Stimulated activated CD4-positive, alpha-beta T cell treated with anti-CD3 and anti-CD28 coated beads, Interleukin-1b, Interleukin-23, amount 100 ng/mL, for 24 hours (primary cell): ENCODE data around the gene MAML3.

Source experiments
- DNase-seq, 4 experiments: peaks; one replicate each; pipeline ENCODE4 v3.0.0-alpha.2; 2020; ENCODE audit warnings: low read depth in 4 of 4, low spot score in 1 of 4

The MAML3 gene

DNA sequence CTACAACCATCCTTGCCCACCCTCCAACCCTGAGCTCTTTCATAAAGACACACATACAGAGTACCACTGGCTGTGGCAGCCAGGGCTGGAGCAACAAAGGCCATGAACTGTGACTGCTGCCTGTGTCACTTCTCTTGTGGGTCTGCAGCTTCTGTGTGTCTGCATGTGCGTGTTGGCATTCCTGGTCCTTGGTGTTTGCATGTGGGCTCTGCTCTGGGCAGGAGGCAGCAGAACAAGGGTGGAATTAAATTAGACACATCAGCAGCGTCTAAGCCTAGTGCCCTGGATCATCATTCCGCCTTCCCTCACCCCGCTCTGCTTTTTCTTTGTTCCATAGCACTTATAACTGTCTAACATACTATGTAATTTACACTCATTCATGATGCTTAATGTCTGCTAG lies 330.6 kb downstream of the MAML3 start:
- DNase-seq = no peak

DNA sequence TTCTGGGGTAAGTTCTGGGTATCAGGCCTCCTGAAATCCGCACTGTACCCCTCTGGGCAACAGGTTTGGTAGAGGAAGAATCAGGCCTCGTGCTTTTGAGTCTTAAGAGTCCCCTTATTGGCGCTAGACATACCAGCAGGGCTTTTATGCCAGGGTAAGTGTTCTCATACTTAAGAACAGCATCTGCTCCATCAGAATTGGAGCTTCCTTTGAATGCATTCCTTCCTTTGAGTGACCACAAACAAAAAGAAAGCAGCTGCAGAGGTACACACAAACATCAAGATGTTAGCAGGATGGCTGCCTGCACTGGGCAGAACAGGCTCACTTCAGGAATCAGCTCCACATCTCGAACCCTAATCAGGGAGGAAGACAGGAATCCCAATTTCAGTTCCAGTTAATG lies 331.6 kb downstream of the MAML3 start:
- DNase-seq = no peak

DNA sequence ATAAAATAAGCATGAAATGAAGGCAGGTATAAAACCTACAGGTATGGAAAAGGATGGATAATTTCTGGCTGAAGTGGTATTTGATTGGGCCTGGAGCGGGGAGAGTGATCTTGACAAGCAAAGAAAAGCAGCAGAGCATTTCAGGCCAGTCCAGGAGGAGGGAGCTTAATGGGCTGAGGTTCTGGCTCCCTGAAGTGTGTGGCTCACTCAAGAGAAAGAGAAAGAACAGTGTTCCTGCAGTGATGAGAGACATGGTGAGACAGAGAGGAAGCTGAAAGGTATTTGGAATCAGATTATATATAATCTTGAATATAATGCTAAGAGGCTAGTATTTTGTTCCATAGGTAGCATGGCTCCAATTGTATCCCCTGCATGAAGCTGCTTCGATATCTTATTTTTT lies 334.9 kb downstream of the MAML3 start:
- no peak for DNase-seq

DNA sequence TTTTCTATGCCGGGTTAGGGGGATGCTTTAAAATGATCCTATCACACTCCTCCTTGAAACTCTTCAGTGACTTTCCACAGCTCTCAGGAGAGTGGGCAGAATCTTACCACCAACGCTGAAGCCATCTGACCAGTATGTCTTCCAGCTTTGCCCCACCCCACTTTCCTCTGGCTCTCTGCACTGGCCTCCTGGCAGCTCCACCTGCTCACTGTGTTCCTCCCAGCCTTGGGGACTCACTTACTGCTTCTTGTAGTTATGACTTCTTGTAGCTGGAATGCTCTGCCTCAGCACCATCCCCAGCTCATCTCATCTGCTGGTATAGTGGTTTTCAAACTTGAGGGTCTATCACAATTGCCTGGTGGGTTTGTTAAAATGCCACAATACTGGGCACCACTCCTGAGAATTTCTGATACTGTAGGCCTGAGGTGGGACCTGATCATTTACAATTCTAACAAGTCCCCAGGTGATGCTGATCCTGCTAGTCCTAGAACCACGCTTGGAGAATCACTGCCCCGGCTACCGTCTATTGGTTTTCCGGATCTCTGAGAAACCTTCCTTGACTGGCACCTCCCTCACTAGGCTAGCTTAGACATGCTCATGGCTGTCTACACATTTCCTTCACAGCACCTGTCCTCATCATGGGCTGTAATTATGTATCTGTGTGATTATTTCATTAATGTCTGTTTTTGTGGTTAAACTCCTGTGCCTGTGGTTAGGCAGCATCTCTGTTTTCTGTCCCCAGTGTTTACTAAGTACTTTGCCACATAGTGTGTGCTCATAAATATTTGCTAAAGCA lies 336.1 kb downstream of the MAML3 start:
- no peak for DNase-seq

DNA sequence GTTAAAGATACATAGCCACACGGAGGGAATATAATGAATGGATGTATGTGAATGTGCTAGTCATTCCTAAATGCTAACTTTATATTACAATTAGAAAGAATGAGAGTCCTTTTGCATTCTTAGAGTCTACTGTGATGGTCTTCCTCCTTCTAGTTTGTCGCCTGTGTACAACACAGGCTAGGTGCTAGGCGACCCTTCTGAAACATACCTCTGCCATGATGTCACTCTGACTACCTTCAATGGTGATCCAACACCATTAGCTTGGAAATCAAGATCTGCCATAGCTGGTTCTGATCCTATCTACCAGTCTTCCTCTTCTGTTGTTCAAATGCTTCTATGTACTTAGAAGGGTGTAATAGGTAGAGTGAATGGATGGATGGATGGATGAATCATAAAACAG lies 337.1 kb downstream of the MAML3 start:
- DNase-seq = no peak

DNA sequence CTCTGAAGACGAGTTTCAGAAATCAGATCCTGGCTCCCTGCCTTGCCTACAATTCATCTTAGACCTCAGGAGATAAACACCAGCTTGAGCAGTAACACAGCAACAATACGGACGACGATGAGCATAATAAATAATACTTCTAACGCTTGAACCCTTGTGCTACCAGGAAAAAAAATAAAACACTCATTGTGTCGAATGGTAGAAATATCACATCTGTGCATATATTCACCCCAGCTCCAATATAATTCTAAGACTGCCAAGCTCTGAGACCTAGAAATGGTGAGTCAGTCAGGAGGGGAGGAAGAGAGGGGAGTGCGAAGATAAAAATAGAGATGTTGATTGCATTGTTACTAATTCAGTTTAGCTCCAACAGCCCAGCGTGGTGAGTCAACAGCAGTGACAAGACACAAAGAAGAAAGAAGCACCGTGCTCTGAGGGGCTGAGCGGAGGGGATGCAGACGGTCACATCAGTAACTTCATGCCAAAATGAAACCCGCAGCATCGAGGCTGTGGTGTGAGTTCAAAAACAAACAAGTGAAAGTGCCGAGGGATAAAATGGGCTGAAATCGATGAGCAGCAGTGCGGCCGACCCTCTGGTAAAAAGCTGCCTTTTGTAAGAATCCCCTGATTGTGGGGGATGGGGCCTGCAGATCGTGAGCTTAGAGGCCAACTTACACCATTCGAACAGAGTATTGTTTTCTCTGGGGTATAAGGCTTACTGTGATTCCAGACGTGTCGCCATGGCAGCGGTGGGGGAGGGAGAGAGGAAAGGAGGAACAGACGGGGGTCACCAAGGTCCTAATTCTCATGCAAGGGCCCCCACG lies 338.0 kb downstream of the MAML3 start:
- DNase-seq = peak in 1 of 4 experiments; percentile 3

DNA sequence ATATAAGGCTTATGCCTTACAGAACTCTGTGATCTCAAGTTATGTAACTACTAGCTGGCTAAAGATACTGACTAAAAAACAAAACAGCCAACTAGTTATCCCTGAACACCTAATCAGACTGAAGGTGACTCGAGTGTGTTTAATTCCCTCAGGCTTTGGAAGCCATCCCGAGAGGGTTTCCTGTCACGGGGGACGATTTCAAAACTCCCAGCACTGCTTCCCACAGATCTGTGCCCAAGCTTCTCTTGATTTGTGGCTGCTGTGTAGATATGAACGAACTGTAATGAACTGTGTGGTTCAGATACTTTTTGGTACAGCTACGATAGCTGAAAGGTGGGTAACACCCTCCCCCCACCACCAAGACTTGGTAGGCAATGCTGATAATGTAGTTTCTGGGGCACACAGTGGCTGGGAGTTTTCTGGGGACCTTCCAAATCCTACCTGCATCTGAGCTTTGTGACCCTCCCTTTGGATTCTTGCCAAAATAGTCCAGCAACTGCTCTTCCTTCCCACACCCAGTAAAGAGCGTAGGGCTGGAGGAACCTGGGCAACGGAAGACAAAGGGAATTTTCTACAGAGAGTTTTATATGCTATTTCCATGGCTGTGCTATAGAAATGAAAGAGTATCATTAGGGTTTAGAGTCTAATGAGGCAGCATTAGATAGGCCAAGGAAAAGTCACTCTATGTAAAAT lies 339.5 kb downstream of the MAML3 start:
- no peak for DNase-seq

DNA sequence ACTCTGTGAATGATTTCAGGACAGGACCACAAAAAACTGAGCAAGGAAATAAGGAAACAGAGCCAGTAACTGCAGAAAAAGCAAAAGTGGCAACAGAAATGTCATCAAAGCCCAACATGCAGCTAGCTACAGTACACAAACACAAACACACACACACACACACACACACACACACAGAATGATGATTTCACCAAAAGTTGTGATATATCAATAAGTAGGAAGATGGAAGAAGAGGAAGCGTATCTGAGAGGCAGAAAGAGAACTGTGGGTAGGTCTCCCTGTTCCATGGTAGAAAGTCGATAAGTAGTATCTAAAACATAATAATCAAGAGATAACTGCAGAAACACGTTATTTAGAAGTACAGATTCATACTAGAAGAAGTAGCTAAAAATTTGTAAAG lies 340.1 kb downstream of the MAML3 start:
- DNase-seq = no peak

DNA sequence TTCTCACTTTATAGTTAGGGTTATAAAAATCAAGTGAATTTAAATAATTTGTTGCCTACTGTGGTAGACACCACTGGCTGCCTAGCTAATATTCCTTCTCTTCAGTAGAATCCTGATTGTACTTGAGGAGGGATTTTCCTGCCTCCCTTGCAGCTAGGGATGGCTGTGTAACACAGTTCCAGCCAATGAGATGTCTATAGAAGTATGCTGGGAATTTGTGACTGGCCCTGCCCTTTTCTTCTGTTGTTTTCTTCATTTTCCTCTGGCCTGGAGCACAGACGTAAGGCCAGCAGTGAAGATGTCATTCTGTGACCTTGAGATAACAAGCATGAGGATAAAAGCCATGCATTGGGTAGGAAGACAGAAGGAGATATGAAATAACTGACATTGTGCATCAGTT lies 343.3 kb downstream of the MAML3 start:
- no peak for DNase-seq

DNA sequence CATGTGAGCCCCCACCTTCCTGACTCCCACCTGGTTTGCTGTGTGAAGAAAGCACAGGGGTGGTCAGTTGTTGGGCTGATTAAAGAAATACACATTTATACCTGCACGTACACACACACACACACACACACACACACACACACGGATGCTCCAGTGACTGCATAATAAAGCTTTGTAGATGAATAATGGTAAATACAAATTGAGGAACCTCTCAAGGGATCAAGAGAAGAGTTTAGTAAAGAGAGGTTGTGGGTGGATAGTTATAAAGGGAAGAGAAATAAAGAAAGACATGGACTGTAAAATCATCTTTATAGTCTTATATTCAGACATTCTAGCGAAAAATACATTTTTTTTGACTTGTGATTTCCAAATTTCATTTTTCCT lies 344.2 kb downstream of the MAML3 start:
- no peak for DNase-seq

DNA sequence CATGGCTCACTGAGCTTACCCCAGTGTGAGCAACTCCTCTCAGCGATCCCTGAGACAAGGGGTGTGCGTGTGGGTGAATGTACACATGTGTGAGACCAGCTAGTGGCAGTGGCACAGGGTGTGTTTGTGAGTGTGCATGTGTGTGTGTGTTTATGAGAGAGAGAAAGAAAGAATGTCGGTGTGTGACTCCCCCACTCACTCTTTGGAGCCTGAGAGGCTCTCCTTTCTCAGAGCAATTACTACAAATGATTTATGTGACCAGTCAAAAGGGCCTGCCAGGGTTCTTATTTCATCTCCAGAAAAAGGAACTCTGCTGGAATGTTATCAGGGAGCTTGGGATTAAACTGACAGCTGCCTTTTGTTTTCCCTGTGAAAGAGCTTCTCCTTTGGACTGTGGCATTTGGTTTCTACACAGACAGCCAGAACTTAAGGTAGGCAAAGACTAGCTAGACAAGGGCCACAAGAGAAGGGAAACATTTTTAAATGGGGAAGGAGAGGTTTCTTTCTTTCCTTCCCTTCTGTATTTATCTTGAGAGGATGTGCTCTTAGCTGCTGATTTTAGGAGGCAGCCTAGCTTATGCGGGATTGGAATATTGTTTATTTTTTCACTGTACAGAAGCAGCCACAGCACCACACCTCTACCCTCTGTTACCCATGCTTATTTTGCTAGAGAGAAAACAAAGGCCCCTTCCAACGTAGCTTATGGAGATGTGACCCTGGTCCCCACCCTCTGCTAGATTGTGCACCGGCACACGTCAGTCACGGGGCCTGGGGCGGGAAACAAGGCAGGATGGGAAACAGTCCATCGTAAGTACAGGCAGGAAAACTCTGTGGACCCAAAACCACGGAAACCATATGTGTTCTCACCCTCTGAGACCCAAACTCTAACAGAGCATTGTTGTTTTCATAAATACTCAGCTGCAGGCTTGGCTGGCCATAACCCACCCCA lies 344.9 kb downstream of the MAML3 start:
- no peak for DNase-seq

DNA sequence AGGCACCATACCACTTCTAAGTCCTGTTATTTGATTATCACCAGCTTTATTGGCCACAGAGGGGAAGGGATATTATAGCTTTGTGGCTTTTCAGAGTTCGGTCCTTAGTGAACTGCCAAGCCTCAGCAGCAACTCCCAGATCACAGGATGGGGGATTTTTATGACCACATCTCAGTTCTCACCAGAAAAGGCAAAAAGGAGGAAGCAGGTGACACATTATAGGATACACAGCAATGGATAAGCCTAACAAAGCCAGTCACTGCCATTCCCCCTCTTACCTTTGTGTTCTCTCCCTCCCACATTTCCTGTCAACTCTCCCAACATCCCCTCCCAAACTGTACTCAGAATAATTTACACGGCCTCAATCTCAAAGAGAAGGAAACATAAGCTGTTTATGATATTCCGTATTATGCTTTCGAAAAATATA lies 345.6 kb downstream of the MAML3 start:
- no peak for DNase-seq

DNA sequence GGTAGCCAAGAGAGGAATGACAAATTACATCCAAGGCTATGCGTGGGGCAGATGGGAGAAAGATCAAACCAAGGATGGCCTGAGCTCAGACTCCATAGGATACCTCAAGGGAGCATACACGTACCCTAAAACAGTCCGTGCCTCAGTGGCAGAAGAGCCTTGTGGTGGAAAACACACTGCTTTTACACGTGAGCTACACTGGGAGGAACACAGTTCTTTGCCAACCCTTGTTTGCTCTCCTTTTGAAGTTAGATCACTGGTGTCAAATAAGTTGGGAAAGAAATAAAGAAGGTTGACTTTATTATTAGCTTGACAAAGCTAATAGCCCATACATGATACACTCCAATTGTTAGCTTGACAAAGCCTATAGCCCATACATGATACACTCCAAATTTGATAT lies 346.5 kb downstream of the MAML3 start:
- DNase-seq = no peak

DNA sequence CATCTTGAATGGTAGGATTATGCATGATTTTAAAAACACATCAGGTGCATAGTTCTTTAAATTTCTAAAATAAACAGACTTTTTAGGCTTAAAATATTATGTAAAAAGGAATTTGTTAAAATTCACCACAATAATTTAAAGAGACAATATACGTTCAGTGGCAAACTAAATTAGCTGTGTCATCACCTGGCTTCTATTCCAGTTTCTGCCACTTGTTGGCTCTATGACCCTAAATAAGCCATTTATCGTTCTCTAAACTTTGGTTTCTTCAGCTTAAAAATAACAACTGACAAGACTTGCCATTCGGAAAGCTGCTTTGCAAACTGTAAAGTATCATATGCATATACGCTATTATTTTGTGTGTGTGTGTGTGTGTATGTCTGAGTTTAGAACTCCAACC lies 347.1 kb downstream of the MAML3 start:
- DNase-seq = no peak

DNA sequence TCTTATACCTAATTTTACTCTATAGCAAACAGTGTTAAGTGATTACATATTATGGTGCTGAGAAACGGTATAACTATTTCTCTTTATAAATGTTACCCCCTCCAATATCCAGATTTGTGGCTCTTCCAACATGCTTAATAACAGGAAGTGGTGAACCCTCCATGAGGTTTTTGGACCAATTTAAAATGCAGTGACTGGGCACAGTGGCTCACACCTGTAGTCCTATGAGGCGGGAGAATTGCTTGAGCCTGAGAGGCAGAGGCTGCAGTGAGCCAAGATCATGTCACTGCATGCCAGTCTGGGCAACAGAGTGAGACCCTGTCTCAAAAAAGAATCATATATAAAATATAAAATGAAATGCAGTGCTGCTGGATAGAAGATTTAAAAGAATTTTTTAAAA lies 351.1 kb downstream of the MAML3 start:
- no peak for DNase-seq

DNA sequence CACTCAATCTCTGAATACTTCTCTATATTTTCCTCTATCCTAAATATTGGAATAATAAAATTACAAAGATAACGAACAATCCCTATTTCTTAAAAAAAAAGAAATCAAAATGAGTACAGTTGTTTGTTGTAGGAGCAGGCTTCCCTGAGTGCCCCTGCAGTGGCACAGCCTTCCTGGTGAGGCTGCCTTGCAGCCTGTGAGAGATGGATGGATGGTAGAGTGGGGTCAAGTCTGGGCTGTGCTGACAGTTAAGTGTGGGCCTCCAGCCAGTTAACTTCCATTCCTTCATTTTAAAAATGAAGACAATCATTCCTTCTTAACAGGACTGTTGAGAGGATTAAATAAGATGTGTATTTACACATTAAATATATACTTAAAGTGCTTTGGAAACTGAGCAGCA lies 351.5 kb downstream of the MAML3 start:
- no peak for DNase-seq

DNA sequence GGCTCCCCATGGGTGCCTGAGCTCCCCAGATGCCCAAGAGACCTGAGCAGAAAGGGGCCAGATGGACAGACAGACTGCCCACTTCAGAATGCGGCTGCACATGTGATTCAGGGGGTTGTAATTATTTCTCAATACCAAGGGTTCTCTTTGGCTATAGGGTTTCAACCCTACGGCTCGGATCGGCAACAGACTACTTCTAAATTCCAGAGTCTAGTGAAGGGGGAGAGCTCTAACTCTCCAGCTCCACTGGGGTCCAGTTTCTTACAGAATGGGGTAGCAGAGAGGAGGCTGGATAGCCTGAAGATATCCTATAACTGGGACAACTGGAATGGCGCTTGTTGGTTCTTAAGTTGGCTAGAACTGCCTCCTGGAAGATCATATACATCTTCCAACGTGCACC lies 352.1 kb downstream of the MAML3 start:
- DNase-seq = no peak

DNA sequence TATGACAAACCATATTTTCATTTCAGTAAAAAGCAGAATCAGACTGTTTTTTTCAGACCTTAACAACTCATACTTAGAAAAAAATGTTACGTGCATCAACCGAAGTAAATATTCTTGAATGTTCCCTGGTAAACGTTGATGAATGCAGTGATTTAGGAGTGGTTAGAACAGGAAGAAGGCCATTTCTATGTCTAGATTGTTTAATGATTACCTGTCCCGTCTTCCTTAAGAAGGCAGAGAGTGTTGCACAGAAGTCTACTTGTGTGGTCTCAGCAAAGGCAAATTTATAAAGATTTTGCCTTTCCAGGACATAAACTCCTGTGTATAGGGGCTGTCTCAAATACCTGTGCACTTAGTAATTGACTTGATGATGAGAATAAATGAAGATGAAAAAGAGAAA lies 353.9 kb downstream of the MAML3 start:
- DNase-seq = no peak

DNA sequence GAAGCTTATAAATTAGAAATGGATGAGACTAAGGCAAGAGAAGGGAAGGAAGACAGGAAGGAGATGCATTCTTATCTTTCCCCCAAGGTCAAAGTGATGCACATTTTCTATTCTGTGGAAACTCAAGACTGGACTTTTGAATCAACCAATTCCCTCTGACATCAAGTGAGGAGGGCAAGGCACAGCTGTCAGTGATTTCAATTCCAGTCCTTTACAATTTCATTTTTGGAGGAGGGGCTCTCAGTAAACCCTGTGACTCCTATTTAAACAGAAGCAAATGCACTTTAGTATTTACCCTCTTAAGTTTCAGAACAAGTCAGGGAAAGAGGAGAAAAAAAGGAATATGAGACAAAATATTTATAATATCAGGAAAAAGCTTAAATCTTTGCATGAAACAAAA lies 354.4 kb downstream of the MAML3 start:
- no peak for DNase-seq

DNA sequence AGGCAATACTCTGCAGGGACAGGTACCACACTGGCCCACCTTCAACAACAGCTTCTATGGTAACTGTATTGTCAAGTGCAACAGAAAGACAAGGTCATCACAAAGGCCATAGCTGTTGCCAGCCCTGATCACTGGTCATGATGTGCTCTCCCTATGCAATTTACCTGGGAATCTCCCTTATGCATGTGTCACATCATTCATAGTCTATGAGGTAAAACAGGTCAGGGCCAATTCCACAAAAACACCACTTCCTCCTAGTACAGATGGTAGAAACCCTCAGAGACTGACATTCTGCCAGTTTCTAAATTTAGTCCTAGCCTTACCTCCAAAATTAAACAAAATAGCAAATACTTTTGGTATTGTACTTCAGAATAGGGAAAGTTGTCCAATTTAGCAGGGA lies 355.5 kb downstream of the MAML3 start:
- no peak for DNase-seq

DNA sequence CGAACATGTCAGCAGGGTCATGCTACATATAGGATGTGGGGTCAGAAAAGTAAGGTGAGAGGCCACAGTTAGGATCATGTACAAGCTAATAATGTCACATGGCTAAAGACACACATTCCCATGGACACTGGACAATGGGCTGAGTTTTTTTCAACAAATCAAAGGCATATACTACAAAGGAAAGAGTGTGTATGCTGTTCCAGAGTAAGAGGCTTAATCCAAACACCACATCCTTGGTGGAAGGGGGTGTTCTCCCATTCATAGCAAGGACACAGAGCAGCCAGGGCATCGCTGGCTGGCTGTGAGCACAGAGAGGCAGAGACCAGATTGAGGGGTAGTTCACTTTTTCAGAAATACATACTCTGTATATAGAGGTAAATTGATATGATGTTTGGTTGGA lies 356.7 kb downstream of the MAML3 start:
- no peak for DNase-seq
